K562 (cell line): ENCODE results near the gene DYSF.

ENCODE experiments used
- CBX1 ChIP-seq: sonication (generic); IDR thresholded peaks from 2 replicates; pipeline ENCODE4 v1.6.1; 2016; ENCODE audit warnings: antibody characterized with exemption, low read depth, mild to moderate bottlenecking
- CTCF ChIP-seq, 3 experiments: IDR thresholded peaks in 2 of 3; conservative IDR thresholded peaks in 1 of 3; 2 replicates each; pipeline ENCODE4 v1.5.1; 2011 to 2012; ENCODE audit warnings: low read length in 3 of 3, mild to moderate bottlenecking in 3 of 3, control low read depth in 2 of 3, improper control_type of control experiment in 1 of 3, inconsistent platforms in 1 of 3, low read depth in 1 of 3, mixed read lengths in 1 of 3, moderate library complexity in 1 of 3; ENCODE audit not compliant: insufficient read depth in 2 of 3
- POLR2A ChIP-seq: fragments of 450-650 bp; conservative IDR thresholded peaks from 2 replicates; pipeline ENCODE4 v1.6.1; 2016
- RAD21 ChIP-seq, 2 experiments: fragments of 250-450 bp in 1 of 2; fragments of 450-650 bp in 1 of 2; sonication (Bioruptor Pico) in 1 of 2; formaldehyde crosslinking in 1 of 2; IDR thresholded peaks in 1 of 2; conservative IDR thresholded peaks in 1 of 2; 2 replicates each; pipeline versions ENCODE4 v1.4.0 to v1.8.0; 2020 to 2022; ENCODE audit warnings: mild to moderate bottlenecking in 2 of 2, moderate library complexity in 1 of 2
- VEZF1 ChIP-seq: fragments of 200-800 bp; sonication (Bioruptor generic); IDR thresholded peaks from 2 replicates; pipeline ENCODE4 v1.6.1; 2017; ENCODE audit warnings: missing genetic modification characterization, missing compliant biosample characterization
- YBX1 ChIP-seq: fragments of 450-650 bp; IDR thresholded peaks from 2 replicates; pipeline ENCODE4 v1.7.1; 2016; ENCODE audit warnings: mild to moderate bottlenecking

GRCh38 chr2:71526141-71526540 is 72.8 kb downstream of the DYSF start:
- TF ChIP-seq POLR2A (no peak), YBX1 (no peak), RAD21 (CRISPR knock-in tag; conservative IDR thresholded peaks at IDR 0.05 in 1 of 2, IDR thresholded peaks at IDR 0.05 in 1 of 2) (no peak), VEZF1 (CRISPR knock-in tag) (no peak), CBX1 (no peak), CTCF (IDR thresholded peaks at IDR 0.05 in 2 of 3, conservative IDR thresholded peaks at IDR 0.05 in 1 of 3; ENCODE audit: insufficient read depth in 2 of 3, low read depth in 1 of 3, low read length in 3 of 3) (no peak)
